Choroid plexus epithelial cell (primary cell): Measurements from ENCODE around the gene SLC27A4.

ENCODE experiments used
- DNase-seq: peaks from one replicate; pipeline ENCODE4 v3.0.0-alpha.2; 2010; ENCODE audit warnings: low read depth
- H3K4me3 ChIP-seq: 2 replicates; pipeline ENCODE4 v1.5.1; 2011; ENCODE audit warnings: low read depth, mild to moderate bottlenecking, control low read depth, low read length, moderate library complexity
- TF ChIP-seq, protein P1 (sequence below): conservative IDR thresholded peaks from 2 replicates; pipeline ENCODE4 v1.5.1; 2011; ENCODE audit warnings: low read depth, mild to moderate bottlenecking, control low read depth, inconsistent platforms, low read length, moderate library complexity

The SLC27A4 gene

DNA sequence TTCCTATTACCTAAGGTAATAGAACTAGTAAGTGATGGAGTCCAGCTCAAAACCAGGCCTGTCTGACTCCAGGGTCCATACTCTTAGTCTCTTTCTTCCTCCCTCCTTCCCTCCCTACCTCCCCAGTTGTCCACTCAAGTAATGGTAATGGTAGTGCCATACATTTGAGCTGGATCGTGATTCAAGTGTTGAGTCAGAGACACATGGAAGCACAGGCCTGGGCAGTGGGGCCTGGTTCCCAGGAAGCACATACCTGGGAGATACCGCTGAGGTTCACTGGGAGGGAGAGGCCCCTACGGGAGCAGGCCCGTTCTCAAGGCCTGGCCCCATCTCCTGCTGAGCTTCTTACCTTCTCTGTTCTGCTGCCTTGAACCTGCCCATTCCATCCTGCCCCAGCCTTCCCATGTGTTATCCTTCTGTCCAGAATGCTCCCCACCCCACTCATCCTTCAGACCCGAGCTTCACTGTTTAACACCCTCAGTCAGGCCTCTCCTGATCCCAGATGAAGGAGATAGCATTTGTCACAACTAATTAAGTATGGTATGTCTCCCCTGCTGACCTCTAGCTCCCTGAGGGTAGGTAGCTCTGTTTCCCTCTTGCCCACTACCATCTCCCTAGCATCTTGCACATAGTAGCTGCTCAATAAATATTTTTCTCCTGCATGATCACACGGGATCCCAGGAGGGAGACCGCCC, 44.6 kb downstream of the SLC27A4 start:
- H3K4me3 ChIP-seq = no peak overlapping the region
- TF ChIP-seq, protein P1, sequence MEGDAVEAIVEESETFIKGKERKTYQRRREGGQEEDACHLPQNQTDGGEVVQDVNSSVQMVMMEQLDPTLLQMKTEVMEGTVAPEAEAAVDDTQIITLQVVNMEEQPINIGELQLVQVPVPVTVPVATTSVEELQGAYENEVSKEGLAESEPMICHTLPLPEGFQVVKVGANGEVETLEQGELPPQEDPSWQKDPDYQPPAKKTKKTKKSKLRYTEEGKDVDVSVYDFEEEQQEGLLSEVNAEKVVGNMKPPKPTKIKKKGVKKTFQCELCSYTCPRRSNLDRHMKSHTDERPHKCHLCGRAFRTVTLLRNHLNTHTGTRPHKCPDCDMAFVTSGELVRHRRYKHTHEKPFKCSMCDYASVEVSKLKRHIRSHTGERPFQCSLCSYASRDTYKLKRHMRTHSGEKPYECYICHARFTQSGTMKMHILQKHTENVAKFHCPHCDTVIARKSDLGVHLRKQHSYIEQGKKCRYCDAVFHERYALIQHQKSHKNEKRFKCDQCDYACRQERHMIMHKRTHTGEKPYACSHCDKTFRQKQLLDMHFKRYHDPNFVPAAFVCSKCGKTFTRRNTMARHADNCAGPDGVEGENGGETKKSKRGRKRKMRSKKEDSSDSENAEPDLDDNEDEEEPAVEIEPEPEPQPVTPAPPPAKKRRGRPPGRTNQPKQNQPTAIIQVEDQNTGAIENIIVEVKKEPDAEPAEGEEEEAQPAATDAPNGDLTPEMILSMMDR = no peak
- DNase-seq = no peak

DNA sequence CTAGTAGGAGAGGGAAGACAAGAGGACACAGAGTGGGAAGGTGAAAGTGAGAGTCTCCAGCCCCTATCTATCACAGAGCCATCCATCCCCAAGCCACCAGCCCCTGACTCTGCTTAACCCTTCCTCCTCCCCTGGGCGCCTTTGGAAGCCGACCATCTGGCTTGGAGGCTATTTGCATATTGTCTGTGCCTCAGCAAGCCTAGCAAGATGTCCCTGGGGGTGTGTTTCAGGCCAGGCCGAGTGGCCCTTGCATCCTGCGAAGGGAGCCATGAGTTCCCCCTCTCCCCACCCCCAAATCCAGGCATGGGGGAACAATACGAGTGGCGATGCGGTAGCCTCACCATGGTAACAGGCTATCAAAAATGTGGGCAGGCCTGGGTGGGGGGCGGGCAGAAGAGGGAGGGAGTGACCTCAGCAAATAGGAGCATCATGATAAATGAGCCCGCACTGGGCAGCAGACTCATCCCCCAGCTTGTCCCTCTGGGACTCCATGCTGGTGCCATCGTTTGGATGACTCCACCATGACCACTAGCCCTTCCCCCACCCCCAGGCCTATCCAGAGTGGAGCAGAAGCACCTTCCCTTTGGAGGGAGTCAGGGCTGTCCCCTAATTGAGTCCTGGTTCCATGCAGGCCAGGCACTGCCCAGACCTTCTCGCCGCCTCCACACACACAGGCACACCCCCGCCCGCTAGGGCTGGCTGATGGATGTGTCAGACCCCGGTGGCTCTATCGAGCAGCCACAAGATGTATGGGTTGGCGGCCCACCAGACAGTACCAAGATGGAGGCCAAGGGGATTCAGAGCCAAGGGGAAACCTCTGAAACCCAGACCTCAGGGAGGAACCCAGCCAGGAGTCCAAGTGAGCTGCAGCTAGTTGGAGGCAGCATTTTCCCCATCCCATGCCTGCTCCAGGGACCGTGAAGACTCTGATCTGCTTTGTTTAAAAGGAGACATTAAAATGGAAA, 45.5 kb downstream of the SLC27A4 start:
- TF ChIP-seq, protein P1 = no peak
- DNase-seq = no peak
- H3K4me3 ChIP-seq = no peak overlapping the region

DNA sequence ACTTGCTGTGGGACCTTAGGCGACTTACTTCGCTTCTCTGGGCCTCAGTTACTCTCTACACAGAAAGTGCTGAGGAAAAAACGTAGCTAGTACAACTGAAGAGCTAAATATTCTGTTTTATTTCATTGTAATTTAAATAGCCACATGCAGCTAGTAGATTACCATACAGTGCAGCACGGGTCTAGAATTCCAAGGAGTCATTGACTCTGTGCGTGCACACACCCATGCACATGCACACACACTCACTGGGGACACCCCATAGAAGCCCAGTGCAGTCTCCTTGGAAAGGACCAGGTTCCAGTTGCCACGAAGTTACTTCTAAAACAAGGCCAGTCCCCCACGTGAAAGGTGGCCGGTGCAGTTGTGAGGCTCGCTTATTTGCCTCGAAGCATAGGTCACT, 47.8 kb downstream of the SLC27A4 start:
- no peak for DNase-seq
- TF ChIP-seq, protein P1 = no peak
- no peak overlapping the region for H3K4me3 ChIP-seq

DNA sequence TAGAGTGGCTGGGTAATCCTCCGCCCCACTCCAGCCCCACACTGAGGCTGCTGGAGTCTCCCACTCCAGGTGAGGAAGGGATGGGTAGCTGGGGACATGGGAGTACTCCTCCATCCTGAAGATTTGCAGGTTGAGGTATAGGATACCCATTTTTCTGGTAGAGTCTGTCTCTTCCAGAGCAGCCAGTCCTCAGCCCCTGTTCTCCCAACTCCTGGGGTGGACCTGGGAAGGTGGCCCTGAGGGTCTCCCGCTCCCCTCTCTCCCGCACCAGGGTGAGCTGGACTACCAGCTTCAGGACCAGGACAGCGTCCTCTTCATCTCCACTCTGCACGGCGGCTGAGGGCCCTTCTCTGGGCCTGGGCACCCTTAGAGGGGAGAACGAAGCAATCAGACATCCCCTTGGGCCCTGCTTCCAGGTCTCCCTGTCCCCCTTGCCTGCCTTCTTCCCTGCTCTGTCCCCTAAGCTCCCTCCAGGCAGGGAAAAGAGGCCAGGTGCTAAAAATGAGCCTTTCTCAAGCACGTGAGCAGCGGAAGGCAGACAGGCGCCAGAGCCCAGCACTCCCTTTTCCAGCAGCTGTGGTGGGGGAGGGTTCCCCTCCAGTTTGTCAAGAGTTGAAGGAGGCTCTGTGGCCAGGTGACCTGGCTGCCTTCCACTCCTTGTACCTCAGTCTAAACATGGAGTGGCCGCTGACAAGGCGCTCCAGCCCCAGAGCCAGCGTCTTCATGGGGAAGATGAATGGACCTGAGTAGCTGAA, 49.2 kb downstream of the SLC27A4 start:
- DNase-seq = no peak
- TF ChIP-seq, protein P1 = no peak
- H3K4me3 ChIP-seq = no peak overlapping the region

- no peak for DNase-seq
- H3K4me3 ChIP-seq = no peak overlapping the region
- TF ChIP-seq, protein P1 = no peak
Observed at GRCh38 chr9:128390150-128390812, 50.0 kb downstream of the SLC27A4 start.
